Subcutaneous adipose tissue (tissue), 4 donors: ENCODE data around the gene HSBP1. TPM values are rescaled to one million over a fixed set of nuclear protein-coding genes. Genes with fewer than 3 reads are reported as not detected.

Experiments used
- total RNA-seq, 4 donors: library from RNA; depleted of rRNA; stranded (reverse); fragments of >200 nt; gene quantifications; one replicate each; pipeline ENCODE4 v1.1.0, GENCODE V29; 2016
- TF ChIP-seq, protein P1 (sequence below): fragments of 450-650 bp; IDR thresholded peaks from one replicate; pipeline ENCODE4 v1.5.1; 2016; ENCODE audit warnings: low read depth, mild to moderate bottlenecking, control low read depth, antibody characterized with exemption, moderate library complexity

HSBP1 gene
- total RNA-seq: 10 to 100 TPM in 2 of 4 donors, 1 to 10 TPM in 2; 4.9 to 29.5 (median 13.1) TPM

DNA sequence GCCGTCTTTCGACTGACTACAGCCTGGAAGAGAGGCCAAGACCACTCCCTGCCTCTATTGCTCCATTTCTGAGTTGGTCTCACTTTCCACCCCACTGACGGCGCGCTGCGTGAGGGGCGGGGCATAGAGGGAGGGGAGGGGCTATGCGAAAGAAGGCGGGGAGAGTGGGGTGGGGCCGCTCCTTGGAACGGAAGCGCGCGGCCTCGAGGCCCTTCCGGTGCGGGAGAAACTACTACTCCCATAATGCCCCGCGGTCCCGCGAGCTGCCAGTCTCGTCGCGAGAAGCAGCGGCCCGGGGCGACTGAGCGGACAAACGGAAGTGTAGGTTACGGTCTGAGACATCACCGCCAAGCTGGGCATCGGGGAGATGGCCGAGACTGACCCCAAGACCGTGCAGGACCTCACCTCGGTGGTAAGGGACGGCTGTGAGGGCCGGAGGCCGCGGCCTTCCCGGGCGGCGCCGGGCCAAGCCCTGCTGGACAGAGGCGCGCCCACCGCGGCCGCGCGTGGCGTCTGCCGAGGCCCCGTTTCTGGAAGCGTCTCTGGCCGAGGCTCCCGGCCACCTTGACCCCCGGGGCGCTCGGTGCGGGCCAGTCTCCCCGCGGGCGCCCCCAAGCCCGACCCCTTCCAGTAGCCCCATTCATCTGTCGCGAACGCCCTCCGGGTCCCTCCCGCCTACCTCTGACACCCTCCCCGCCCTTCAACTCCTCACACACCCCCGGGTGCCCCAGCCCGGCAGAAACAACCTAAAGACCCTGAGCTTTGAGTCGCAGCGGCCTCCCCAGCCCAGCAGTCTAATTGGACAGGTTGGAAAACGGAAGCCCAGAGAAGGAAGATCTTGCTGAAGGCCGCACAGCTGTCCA, at the start of gene HSBP1:
TSS of gene HSBP1 (plus strand) at position 269 of the 863 bp plus-strand sequence. CDS start at position 368, 99 bp downstream.
- TF ChIP-seq, protein P1, sequence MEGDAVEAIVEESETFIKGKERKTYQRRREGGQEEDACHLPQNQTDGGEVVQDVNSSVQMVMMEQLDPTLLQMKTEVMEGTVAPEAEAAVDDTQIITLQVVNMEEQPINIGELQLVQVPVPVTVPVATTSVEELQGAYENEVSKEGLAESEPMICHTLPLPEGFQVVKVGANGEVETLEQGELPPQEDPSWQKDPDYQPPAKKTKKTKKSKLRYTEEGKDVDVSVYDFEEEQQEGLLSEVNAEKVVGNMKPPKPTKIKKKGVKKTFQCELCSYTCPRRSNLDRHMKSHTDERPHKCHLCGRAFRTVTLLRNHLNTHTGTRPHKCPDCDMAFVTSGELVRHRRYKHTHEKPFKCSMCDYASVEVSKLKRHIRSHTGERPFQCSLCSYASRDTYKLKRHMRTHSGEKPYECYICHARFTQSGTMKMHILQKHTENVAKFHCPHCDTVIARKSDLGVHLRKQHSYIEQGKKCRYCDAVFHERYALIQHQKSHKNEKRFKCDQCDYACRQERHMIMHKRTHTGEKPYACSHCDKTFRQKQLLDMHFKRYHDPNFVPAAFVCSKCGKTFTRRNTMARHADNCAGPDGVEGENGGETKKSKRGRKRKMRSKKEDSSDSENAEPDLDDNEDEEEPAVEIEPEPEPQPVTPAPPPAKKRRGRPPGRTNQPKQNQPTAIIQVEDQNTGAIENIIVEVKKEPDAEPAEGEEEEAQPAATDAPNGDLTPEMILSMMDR: no peak

DNA sequence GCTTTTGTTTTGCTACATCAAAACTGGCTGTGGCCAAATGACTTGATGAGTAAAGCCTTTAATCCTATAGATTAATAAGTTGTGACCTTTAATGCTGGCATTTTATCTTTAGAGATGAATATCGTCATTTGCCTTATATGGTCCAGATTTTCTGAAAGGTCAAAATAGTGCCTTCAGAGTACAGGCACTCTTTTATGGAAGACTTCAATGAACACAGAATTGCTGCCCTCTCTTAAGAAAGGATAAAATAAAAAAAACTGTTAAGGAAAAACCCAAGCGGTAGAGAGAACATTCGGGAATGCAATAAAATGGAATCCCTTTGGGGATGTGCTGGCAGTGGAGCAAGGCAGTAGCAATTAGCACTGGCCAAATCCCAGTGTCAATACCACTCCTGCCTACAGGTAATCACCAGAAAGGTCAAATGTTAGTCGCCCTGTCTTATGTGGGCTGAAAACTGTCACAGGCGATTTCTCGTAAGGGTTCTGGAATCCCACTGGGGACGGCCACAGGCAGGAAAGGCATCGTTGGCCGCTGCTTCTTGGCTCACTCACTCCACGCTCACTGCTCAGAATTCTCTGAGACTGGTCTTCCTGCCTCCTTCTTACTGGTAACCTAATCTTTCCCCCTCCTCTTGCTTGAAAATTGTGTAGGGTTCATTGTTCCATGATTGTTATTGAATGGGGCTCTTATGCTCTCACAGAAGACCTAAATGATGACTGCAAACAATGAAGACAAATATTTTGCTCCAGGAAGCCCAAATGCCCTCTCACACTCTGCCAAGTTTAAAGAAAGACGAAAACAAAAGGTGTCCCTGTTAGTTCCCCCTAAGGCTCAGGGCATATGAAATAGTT, 45.4 kb upstream of the HSBP1 start:
- TF ChIP-seq, protein P1: no peak

DNA sequence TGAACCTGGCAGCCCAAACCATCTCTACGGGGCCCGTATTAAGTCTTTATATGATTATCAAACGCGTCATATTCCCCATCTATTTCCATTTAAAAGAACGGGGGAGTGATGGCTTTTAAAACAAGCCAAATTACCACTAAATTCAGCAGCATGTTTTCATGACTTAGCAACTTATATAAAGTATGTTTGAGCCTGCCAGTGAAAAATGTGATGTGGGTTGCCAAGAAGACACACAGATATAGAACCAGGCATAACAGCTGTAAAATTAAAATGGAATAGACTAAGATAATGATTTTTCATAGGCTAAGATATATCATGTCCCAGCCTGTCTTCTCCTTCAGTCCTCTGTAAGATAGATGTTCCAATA, 44.8 kb upstream of the HSBP1 start:
- TF ChIP-seq, protein P1: no peak

DNA sequence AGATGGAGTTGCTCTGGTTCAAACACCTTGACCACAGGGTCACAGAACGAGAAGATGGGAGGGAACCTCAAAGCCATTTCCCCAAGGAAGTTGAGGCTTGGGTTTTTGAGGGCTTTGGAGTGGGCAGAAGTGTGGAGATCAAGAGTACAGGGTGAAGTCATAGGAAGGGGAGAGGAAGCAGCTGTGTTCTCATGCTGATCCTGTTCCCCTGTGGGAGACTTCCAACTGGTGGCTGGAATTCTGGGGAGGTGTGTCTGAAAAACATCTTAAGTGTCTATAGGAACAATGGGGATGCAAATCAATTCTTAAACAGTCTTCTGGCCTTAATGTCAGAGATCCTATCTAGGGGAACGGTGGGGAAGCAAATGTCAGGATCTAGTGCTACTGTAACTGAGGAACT, 38.8 kb upstream of the HSBP1 start:
- TF ChIP-seq, protein P1: no peak

DNA sequence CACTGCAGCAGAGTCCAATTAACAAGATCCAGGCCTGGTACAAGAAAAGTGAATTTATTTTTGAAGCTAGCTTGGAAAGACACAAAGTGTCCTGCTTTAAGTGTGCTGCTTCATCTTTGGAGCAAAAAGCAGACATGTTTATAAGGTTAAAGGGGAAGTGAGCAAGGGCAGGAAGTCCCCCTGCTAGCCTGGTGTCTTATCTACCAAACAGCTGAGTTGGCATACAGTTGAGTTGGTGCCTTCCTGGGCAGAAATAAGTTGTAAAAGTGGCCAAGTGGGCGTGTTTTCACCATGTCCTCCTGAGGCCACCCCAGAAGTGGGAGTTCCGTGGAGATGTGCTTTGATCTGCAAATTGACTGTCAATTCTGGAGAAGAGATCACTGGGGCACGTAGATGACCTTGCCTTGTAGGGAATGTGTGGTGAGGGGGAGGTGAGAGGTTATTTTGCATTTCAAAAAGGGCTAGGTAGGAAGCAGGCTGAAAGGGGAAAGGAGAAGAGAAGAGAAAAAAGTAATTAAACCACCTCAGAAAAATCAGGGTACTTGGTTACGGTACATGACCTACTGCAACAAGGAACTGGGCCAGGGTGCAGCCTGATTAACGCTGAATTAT, 38.3 kb upstream of the HSBP1 start:
- TF ChIP-seq, protein P1: no peak

DNA sequence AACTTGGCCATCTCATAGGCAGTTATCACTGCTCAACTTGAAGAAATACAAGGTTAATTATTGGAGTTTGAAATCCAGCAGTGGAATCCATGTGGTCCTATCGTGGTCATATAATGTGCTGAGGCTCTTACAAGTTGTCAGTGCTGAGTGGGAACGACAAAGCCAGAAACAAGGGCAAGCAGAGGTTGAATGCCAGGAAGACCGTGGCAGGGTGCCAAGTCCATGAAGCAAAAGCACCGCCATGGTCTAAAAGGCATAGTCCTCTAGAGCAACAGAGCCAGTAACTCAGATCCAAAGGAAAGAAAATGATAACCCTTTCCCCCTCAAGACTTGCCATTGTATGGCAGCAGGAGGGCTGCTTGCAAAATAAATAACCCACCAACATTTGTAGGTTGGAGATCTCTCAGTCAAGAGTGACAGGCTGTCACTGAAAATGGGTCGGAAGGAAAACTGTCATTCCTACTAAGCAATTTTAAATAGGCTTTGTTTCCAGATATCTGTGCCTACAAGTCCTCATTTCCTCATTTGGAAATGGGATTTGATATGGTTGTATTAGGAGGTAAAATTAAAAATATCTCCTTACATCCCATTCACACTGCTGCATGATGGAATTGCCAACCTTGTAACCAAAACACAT, 36.4 kb upstream of the HSBP1 start:
- TF ChIP-seq, protein P1: no peak
